ENCODE data around the gene ARAP2. TPM values are rescaled to one million over a fixed set of nuclear protein-coding genes. Genes with fewer than 3 reads are reported as not detected.

ARAP2 gene
- total and polyA plus RNA-seq, 9 donors = 0.76 to 77.3 (median 5.9) TPM

DNA sequence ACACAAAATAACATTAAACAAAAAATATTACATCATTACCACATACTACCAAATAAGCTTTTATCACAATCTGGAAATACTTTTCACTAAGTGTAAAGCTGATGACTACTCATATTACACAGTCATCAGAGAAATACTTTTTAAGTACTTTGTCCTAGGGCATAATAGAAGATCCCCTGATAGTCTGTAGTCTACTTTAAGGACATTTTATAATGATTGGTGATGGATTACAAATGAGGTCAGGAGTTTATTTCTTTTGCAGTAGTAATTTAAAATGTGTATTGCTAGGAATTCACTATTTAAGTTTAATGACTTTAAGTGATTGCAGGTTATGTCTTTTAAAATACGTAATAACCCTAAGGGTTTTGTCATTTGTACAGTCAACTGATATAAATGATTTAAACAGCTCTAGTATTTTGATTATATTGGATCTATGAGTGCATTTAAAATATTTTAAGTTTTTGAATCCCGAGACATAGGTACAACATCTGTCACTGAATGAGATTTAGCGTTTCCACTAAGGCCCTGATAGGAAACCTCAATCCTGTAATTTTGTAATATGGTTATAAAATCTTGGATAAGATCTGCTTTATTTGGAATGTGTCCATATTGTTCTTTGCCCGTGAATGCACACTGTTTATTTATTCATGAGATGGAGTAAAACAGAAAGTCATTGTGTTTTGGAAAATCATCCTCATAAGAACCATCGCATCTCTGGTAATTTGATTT, 189.5 kb downstream of the ARAP2 start:
- no peak for DNase-seq
- TF ChIP-seq POLR2A (IDR thresholded peaks at IDR 0.05) (no peak), EP300 (IDR thresholded peaks at IDR 0.05) (no peak)
- TF ChIP-seq, protein P1, sequence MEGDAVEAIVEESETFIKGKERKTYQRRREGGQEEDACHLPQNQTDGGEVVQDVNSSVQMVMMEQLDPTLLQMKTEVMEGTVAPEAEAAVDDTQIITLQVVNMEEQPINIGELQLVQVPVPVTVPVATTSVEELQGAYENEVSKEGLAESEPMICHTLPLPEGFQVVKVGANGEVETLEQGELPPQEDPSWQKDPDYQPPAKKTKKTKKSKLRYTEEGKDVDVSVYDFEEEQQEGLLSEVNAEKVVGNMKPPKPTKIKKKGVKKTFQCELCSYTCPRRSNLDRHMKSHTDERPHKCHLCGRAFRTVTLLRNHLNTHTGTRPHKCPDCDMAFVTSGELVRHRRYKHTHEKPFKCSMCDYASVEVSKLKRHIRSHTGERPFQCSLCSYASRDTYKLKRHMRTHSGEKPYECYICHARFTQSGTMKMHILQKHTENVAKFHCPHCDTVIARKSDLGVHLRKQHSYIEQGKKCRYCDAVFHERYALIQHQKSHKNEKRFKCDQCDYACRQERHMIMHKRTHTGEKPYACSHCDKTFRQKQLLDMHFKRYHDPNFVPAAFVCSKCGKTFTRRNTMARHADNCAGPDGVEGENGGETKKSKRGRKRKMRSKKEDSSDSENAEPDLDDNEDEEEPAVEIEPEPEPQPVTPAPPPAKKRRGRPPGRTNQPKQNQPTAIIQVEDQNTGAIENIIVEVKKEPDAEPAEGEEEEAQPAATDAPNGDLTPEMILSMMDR (IDR thresholded peaks at IDR 0.05) = no peak
- no peaks in the 10 kb centered on the region for H3K9me3 ChIP-seq
- WGBS, 3 donors = 63 to 69% (median 66%) methylated on average over 5 of the region's 5 CpGs
- no peaks in the 10 kb centered on the region for H3K27me3 ChIP-seq
- no peaks in the 10 kb centered on the region for H3K36me3 ChIP-seq
- H3K4me3 ChIP-seq = no peak overlapping the region
- no peaks in the 10 kb centered on the region for H3K4me1 ChIP-seq (ENCODE audit: insufficient read depth)
- H3K27ac ChIP-seq = no peak overlapping the region
- intact Hi-C loops (cut with DNase I) = no loop called here

DNA sequence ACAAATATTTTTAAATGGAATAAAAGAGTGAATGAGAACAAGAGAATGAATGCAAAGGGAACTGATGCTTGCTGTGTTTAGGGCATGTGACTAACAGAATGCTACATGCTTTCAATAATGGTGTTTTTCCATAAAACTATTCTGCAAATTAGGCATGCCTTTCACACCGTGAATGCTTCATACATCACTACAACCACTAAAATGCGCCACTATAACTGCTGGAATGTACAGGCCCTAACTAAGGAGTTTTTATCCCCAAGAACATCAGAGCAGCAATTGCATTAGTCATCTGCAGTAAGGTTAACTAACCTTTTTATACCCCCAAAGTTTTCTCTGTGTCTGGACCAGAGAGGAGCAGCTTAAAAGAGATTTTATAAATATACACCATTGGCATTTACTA, 190.4 kb downstream of the ARAP2 start:
- H3K9me3 ChIP-seq = no peaks in the 10 kb centered on the region
- TF ChIP-seq, protein P1 (IDR thresholded peaks at IDR 0.05) = no peak
- TF ChIP-seq EP300 (IDR thresholded peaks at IDR 0.05) = no peak
- TF ChIP-seq POLR2A (IDR thresholded peaks at IDR 0.05) = no peak

DNA sequence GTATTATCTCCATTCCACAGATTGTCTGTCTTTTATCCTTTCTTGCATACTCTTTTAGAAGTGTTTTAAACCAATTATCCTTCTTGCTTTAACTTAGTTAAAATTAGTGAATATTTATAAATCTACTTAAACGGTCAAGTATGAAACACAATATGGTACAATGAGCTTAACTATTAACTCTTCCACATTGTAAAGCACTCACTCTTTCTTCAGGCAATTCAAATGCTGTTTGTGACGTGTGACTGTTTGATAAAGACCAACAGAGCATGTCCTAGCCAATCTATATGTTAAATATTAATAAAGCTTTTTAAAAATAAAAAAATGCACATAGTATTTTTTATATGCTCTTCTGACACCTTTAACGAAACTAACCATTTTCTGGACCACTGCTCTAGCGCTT, 192.7 kb downstream of the ARAP2 start:
- H3K27ac ChIP-seq = no peak overlapping the region
- no peaks in the 10 kb centered on the region for H3K36me3 ChIP-seq
- H3K27me3 ChIP-seq = no peaks in the 10 kb centered on the region
- no peak for DNase-seq
- intact Hi-C loops (cut with DNase I) = no loop called here
- H3K4me1 ChIP-seq (ENCODE audit: insufficient read depth) = no peaks in the 10 kb centered on the region
- no peaks in the 10 kb centered on the region for H3K9me3 ChIP-seq
- no peak overlapping the region for H3K4me3 ChIP-seq
- WGBS, 3 donors = 82 to 93% (median 86%) methylated on average over 4 of the region's 4 CpGs
- TF ChIP-seq, protein P1 (IDR thresholded peaks at IDR 0.05) = no peak
- TF ChIP-seq POLR2A (IDR thresholded peaks at IDR 0.05) = no peak

More for the DNA sequence above, 190.4 kb downstream of the ARAP2 start:
- Histone ChIP-seq H3K27ac (no peak overlapping the region), H3K4me1 (ENCODE audit: insufficient read depth) (no peaks in the 10 kb centered on the region), H3K4me3 (no peak overlapping the region), H3K27me3 (no peaks in the 10 kb centered on the region), H3K36me3 (no peaks in the 10 kb centered on the region)
- 72 to 78% (median 76%) methylated on average over 2 of the region's 2 CpGs for WGBS, 3 donors
- DNase-seq = no peak
- intact Hi-C loops (cut with DNase I) = no loop called here

DNA sequence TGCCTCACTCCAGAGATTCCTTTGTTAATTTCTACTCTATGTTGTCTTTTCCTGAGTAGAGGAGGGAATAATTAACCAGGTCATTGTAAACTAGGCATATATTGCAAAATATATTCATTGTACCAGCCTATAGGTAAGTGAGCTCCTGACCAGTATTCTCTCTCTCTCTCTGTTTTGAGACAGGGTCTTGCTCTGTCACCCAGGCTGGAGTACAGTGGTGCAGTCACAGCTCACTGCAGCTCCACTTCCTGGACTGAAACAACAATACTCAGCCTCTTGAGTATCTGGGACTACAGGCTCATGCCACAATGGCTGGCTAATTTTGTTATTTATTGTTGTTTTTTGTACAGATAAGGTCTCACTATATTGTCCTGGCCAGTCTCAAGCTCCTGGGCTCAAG, 198.3 kb downstream of the ARAP2 start:
- Histone ChIP-seq H3K9me3 (no peaks in the 10 kb centered on the region), H3K4me1 (ENCODE audit: insufficient read depth) (no peaks in the 10 kb centered on the region), H3K27me3 (no peaks in the 10 kb centered on the region), H3K27ac (no peak overlapping the region), H3K4me3 (no peak overlapping the region), H3K36me3 (no peaks in the 10 kb centered on the region)
- DNase-seq = no peak
- intact Hi-C loops (cut with DNase I) = no loop called here
- no peak for TF ChIP-seq POLR2A (IDR thresholded peaks at IDR 0.05)
- no peak for TF ChIP-seq EP300 (IDR thresholded peaks at IDR 0.05)
- TF ChIP-seq, protein P1 (IDR thresholded peaks at IDR 0.05) = no peak
